ELF-1 (cell line): Measurements from ENCODE around the gene LPP.
A peak's percentile ranks its signal among the peaks of the same experiment; 100 is the strongest.

Experiments used
- DNase-seq: peaks from one replicate; pipeline ENCODE4 v3.0.0-alpha.2; 2016; ENCODE audit warnings: low read depth, low spot score

The LPP gene

GRCh38 chr3:188353426-188353825, 199.5 kb downstream of the LPP start:
- no peak for DNase-seq

GRCh38 chr3:188358787-188359493, 205.0 kb downstream of the LPP start:
- no peak for DNase-seq

GRCh38 chr3:188360364-188360881, 206.5 kb downstream of the LPP start:
- DNase-seq = no peak

DNA sequence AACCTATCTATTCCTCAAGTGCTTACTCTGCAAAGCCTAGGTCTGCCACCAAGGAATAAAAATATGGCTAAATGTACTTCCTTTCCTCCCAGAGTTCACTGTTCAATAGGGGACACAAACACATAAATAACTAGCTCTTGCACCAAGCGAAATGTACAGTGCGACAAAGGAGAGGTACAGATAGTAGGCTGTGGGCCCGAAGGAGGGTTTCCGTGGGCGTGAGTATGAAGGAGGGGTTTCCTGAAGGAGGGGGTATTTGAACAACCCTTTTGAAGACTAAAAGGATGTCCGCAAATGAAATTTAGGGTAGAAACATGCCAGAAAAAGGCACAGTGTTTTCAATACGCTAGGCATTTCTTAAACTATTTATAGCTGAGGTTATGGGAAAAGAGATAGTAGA, 207.9 kb downstream of the LPP start:
- DNase-seq = no peak

- no peak for DNase-seq
Observed at GRCh38 chr3:188362405-188362831, 208.5 kb downstream of the LPP start.

DNA sequence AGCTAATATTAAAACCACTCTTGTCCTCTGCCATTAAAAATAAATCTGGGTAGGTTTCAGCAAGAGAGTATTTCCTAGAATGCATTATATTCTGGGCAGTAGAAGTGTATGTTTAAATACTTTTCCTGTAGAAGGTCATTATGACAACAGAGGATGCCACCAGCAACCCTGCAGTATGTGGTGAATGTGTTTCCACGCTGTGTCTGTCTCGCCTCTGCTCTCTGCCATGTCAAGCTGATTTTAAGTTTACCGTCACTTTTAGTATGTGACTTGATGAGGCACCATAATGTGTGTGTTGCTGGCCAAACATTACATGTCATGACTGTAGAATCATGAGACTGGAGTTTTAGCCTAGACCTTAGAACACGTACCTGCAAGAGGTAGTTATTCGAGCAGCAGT, 211.2 kb downstream of the LPP start:
- no peak for DNase-seq

DNA sequence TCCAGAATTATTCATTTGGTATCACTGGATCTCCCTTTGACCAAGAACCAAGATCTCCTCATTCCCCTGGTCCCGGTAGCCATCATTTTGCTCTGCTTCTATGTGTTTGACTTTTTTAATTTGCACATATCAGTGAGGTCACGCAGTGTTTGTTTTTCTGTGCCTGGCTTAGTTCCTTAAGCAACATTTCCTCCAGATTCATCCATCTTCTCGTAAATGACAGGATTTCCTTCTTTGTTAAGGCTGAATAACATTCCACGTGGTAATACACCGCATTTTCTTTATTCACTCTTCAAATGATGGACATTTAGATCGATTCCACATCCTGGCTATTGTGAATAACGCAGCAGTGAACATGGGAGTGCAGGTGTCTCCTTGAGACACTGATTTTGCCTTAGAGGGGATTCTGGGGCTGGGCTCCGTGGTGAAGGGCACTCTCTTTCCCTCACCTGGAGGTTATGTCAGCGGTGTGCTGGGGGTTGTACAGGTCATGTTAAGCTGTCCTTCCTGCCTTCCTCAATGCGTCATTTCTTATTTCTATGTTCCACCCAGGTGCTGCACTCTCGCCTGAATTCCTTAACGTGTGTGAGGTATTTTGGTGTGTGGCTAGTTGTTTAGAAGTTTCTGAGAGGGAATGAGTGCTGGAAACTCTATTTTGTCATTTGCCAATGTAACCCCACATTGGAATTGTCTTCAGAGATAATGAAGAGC, 212.2 kb downstream of the LPP start:
- no peak for DNase-seq

GRCh38 chr3:188367678-188368077, 213.7 kb downstream of the LPP start:
- no peak for DNase-seq

DNA sequence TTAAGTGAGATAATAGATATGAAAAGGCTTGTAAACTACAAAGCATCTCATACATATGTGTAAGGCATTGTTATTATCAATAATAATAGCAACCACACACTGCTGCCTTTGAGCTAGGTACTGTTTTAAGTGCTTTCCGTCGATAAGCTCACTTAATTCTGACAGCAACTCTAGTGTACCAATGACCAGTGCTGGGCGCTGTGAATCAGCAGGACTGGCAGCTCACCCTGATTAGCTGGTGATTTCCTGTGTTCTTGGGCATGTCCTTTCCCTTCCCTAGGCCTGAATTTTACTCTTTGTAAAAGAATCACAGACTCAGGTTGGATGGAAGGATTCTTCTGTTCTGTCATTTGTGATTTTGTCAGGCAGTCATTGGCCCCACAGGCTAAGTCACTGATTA, 215.6 kb downstream of the LPP start:
- no peak for DNase-seq

GRCh38 chr3:188370081-188370830, 216.3 kb downstream of the LPP start:
- peak; percentile 11 for DNase-seq

DNA sequence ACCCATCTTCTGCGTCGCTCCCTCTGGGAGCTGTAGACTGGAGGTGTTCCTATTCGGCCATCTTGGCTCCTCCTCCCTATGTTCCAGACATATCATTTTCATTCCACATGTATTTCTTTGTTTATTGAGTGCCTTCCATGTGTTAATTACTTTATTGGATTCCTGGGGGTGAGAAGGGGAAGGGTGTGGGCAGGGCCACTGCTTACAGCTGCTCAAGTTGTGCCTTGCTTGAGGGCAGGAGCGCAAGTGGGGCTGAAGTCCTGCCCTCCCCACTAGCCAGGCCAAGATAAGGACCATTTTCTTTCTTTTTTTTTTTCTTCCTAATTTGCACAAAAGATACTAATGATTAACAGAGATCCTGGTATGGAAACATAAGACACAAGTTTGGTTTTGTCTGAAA, 224.8 kb downstream of the LPP start:
- no peak for DNase-seq

- DNase-seq = no peak
Observed at GRCh38 chr3:188380252-188380651, 226.3 kb downstream of the LPP start.

GRCh38 chr3:188380722-188381121, 226.8 kb downstream of the LPP start:
- no peak for DNase-seq

- no peak for DNase-seq
Observed at GRCh38 chr3:188383748-188384147, 229.8 kb downstream of the LPP start.

- peak; percentile 52 for DNase-seq
Observed at GRCh38 chr3:188385295-188385694, 231.3 kb downstream of the LPP start.

- DNase-seq = no peak
Observed at GRCh38 chr3:188389711-188390342, 235.9 kb downstream of the LPP start.

- DNase-seq = no peak
Observed at GRCh38 chr3:188390343-188390718, 236.4 kb downstream of the LPP start.

GRCh38 chr3:188390775-188391443, 237.0 kb downstream of the LPP start:
- DNase-seq = peak; percentile 39

GRCh38 chr3:188391592-188391991, 237.6 kb downstream of the LPP start:
- DNase-seq = no peak

- DNase-seq = no peak
Observed at GRCh38 chr3:188392076-188392475, 238.1 kb downstream of the LPP start.

DNA sequence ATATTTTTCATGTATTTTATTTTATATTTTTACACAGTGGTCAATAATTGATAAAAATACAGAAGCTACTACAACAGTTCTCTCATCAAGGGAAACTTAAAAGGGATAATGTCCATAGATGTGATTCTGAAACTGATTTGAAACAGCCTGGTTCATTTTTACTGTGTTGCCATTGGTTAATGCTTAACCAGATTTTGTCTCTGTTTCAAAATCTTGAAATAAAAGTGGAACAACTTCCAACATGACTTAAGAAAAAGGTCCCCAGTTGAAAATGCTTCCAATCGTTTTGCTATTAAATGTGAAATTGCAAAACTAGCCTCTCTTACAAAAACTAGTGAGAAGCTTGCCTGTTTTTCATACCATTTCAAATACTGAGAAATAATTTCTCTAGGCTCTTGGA, 240.7 kb downstream of the LPP start:
- no peak for DNase-seq
